ENCODE data around the gene RAP2B.
"Not testable (repeated sequence)": the region's sequence is repeated elsewhere in the genome, so short reads cannot be mapped to it uniquely, and the experiment has no call there.

RAP2B gene

DNA sequence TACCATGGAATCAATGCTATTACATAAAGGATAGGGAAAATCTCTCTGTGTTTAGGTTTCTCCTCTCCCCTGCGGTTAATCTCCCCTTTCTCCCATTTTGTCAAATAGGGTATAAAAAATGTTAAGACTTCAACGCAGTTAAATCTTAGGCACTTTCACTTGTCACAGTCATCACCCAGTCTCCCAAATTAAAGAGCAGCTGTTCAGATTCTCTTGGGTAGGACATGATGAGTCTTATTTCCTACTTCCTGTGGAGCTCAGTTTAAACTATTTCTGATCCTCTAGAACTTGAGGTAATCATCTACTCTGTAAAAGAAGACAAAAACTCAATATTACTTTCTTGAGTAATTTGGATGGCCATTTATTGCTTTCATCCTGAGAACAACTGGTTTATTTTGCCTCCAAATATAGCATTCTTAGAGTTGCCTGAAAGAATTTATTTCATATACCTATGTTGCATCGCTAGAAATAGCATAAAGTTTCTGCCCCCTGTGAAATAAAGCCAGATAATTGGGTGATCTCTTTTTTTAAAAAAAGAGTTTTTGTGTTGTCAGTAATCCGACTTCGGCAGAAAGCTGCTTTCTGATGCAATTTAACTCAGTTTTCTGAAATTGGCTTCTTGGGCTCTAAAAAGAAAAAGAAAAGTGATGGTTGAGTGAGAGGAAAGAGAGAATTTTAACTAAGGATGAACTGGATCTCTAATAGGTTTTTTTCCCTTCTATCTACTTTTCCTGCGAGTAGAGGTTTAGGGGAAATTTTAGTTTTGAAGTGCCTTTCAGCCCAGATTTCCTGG is 20.7 kb downstream of the RAP2B start:
- Histone ChIP-seq H4K20me1 (no peaks in the 10 kb centered on the region), H3K4me2 (peak overlapping the region; percentile 51), H3K27ac (no peak overlapping the region), H3K36me3 (no peaks in the 10 kb centered on the region), H3K27me3 (no peaks in the 10 kb centered on the region), H3K4me1 (peaks cover 10% of the 10 kb centered on the region), H3K9ac (no peak overlapping the region), H3K4me3 (no peak overlapping the region), H3K9me3 (no peaks in the 10 kb centered on the region)
- TF ChIP-seq Cebpa-rat (IDR thresholded peaks at IDR 0.05), result no peak

DNA sequence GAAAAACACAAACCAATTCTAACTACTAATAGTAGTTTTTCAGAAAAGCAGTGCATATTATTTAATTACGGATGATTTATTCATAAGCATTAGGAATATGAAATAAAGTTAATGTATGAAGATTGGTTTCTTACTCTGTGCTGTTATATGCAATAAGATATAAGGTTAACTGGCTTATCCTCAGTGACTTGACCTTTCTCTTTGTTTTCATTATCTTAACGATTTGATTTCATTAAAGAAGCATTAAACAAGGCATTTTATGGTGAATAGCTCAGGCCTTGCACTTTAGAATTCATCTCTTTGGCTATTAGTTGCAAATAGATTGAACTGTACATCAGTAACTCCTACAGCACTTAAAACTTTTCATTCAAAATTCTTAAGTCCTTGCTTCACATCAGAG is 28.9 kb downstream of the RAP2B start:
- TF ChIP-seq Cebpa-rat (IDR thresholded peaks at IDR 0.05), result no peak
- Histone ChIP-seq H3K9me3 (no peaks in the 10 kb centered on the region), H3K27ac (no peak overlapping the region), H3K4me2 (no peak overlapping the region), H3K9ac (no peak overlapping the region), H3K36me3 (no peaks in the 10 kb centered on the region), H4K20me1 (no peaks in the 10 kb centered on the region), H3K27me3 (no peaks in the 10 kb centered on the region), H3K4me1 (no peaks in the 10 kb centered on the region), H3K4me3 (no peak overlapping the region)

GRCh38 chr3:153192327-153192726 is 30.3 kb downstream of the RAP2B start:
- H3K27ac ChIP-seq, result no peak overlapping the region
- H3K9ac ChIP-seq, result no peak overlapping the region
- no peak overlapping the region for H3K4me2 ChIP-seq
- no peaks in the 10 kb centered on the region for H3K36me3 ChIP-seq
- TF ChIP-seq Cebpa-rat (IDR thresholded peaks at IDR 0.05), result no peak
- no peaks in the 10 kb centered on the region for H3K27me3 ChIP-seq
- H3K4me3 ChIP-seq, result no peak overlapping the region
- no peaks in the 10 kb centered on the region for H4K20me1 ChIP-seq
- no peaks in the 10 kb centered on the region for H3K4me1 ChIP-seq
- H3K9me3 ChIP-seq, result no peaks in the 10 kb centered on the region

GRCh38 chr3:153193786-153194476 is 31.9 kb downstream of the RAP2B start:
- H3K4me3 ChIP-seq, H3K4me1 ChIP-seq, H4K20me1 ChIP-seq, H3K9me3 ChIP-seq, H3K27ac ChIP-seq, H3K36me3 ChIP-seq, H3K4me2 ChIP-seq, H3K27me3 ChIP-seq, H3K9ac ChIP-seq: not testable (repeated sequence)

- H3K27ac ChIP-seq, result no peak overlapping the region
- H3K4me1 ChIP-seq, result no peaks in the 10 kb centered on the region
- H3K27me3 ChIP-seq, result no peaks in the 10 kb centered on the region
- H3K36me3 ChIP-seq, result no peaks in the 10 kb centered on the region
- H4K20me1 ChIP-seq, result no peaks in the 10 kb centered on the region
- TF ChIP-seq Cebpa-rat (IDR thresholded peaks at IDR 0.05), result no peak
- H3K4me3 ChIP-seq, result no peak overlapping the region
- no peaks in the 10 kb centered on the region for H3K9me3 ChIP-seq
- H3K4me2 ChIP-seq, result no peak overlapping the region
- no peak overlapping the region for H3K9ac ChIP-seq
Measured at GRCh38 chr3:153195349-153195879, 33.4 kb downstream of the RAP2B start.

DNA sequence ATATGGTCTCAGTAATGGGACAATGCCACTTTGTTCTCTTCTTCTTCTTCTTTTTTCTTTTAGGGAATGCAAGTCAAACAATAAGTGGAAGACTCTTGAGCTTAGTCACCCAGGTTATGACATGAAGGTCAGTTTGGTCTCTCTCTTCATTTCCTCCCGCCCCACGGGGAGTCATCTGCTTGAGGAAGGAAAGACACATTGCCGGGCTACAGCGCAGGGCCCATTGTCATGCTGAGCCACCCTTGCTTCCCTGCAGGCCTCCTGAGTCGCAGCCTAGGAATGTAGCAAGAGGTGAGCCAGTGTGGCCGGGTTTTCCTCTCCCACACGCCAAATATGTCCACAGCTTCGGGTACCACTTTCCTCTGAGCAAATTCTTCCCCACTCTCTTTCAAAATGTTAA is 47.6 kb downstream of the RAP2B start:
- H4K20me1 ChIP-seq, result no peaks in the 10 kb centered on the region
- H3K9ac ChIP-seq, result no peak overlapping the region
- H3K4me1 ChIP-seq, result no peaks in the 10 kb centered on the region
- no peaks in the 10 kb centered on the region for H3K27me3 ChIP-seq
- H3K4me3 ChIP-seq, result no peak overlapping the region
- no peaks in the 10 kb centered on the region for H3K9me3 ChIP-seq
- no peak for TF ChIP-seq Cebpa-rat (IDR thresholded peaks at IDR 0.05)
- H3K36me3 ChIP-seq, result no peaks in the 10 kb centered on the region
- H3K27ac ChIP-seq, result no peak overlapping the region
- H3K4me2 ChIP-seq, result no peak overlapping the region

- Histone ChIP-seq H3K27me3 (no peaks in the 10 kb centered on the region), H3K9ac (no peak overlapping the region), H3K4me2 (no peak overlapping the region), H3K36me3 (no peaks in the 10 kb centered on the region), H3K27ac (no peak overlapping the region), H3K9me3 (no peaks in the 10 kb centered on the region), H3K4me3 (no peak overlapping the region), H4K20me1 (no peaks in the 10 kb centered on the region), H3K4me1 (no peaks in the 10 kb centered on the region)
- no peak for TF ChIP-seq Cebpa-rat (IDR thresholded peaks at IDR 0.05)
Measured at GRCh38 chr3:153210146-153210545, 48.1 kb downstream of the RAP2B start.

DNA sequence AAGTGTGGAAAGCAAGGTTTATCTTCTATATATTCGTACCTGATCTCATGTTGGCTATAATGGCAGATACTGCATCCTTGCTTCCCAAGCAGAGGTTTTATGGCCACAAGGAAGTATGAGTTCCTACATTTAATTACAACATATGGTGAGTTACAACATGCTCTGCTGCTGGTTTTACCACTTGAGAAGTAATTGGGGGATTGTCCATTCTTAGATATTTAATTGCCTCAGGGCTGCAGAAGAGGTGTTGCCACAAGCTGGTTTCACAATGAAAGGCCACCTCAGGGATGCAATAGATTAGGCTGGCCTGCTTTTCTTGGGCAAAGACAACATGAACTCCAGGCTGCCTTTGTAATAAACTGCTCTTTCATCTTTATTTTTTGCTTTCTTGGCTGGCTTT is 48.6 kb downstream of the RAP2B start:
- Histone ChIP-seq H3K9ac (no peak overlapping the region), H3K9me3 (no peaks in the 10 kb centered on the region), H3K4me3 (no peak overlapping the region), H4K20me1 (no peaks in the 10 kb centered on the region), H3K4me1 (no peaks in the 10 kb centered on the region), H3K36me3 (no peaks in the 10 kb centered on the region), H3K27me3 (no peaks in the 10 kb centered on the region), H3K4me2 (no peak overlapping the region), H3K27ac (no peak overlapping the region)
- no peak for TF ChIP-seq Cebpa-rat (IDR thresholded peaks at IDR 0.05)

GRCh38 chr3:153215497-153215896 is 53.5 kb downstream of the RAP2B start:
- H3K36me3 ChIP-seq, result no peaks in the 10 kb centered on the region
- H3K9me3 ChIP-seq, result no peaks in the 10 kb centered on the region
- TF ChIP-seq Cebpa-rat (IDR thresholded peaks at IDR 0.05), result no peak
- no peak overlapping the region for H3K4me3 ChIP-seq
- H4K20me1 ChIP-seq, result no peaks in the 10 kb centered on the region
- H3K9ac ChIP-seq, result no peak overlapping the region
- peaks cover 3% of the 10 kb centered on the region for H3K4me1 ChIP-seq
- no peaks in the 10 kb centered on the region for H3K27me3 ChIP-seq
- H3K27ac ChIP-seq, result no peak overlapping the region
- H3K4me2 ChIP-seq, result no peak overlapping the region

DNA sequence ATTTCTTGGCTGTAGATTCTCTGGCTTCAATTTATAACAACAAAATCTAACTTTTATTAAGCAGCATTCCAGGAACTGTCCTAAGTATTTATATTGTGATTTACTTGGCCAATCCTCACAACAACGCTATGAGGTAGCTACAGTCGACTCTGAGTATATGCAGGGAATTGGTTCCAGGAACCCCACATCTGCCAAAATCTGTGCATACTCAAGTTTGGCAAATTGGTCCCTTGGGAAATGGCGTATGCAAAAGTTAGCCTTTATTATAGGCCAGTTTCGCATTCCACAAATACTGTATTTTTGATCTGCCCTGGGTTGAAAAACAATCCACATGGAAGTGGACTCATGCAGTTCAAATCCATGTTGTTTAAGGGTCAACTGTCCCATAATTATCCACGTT is 53.9 kb downstream of the RAP2B start:
- no peak overlapping the region for H3K27ac ChIP-seq
- H3K27me3 ChIP-seq, result no peaks in the 10 kb centered on the region
- no peaks in the 10 kb centered on the region for H4K20me1 ChIP-seq
- H3K9ac ChIP-seq, result no peak overlapping the region
- TF ChIP-seq Cebpa-rat (IDR thresholded peaks at IDR 0.05), result no peak
- no peaks in the 10 kb centered on the region for H3K36me3 ChIP-seq
- H3K4me1 ChIP-seq, result peaks cover 7% of the 10 kb centered on the region
- no peak overlapping the region for H3K4me2 ChIP-seq
- no peaks in the 10 kb centered on the region for H3K9me3 ChIP-seq
- H3K4me3 ChIP-seq, result no peak overlapping the region
